IPS DF 6.9 (cell line): Measurements from ENCODE around the gene SPATA32.

Source experiments
- DNase-seq: peaks from one replicate; pipeline ENCODE4 v3.0.0-alpha.2; 2013; ENCODE audit warnings: low read depth, low spot score
- H3K27ac ChIP-seq: one replicate; pipeline ENCODE4 v1.5.1; 2013; ENCODE audit warnings: low read length, control low read depth
- H3K27me3 ChIP-seq: 2 replicates; pipeline ENCODE4 v1.6.1; 2013; ENCODE audit warnings: mild to moderate bottlenecking, low read length; ENCODE audit not compliant: control insufficient read depth, insufficient read depth
- H3K36me3 ChIP-seq: 2 replicates; pipeline ENCODE4 v1.6.1; 2013; ENCODE audit warnings: low read length; ENCODE audit not compliant: control insufficient read depth, insufficient read depth
- H3K4me1 ChIP-seq: 2 replicates; pipeline ENCODE4 v1.6.1; 2013; ENCODE audit warnings: low read length; ENCODE audit not compliant: control insufficient read depth, insufficient read depth
- H3K4me3 ChIP-seq: 2 replicates; pipeline ENCODE4 v1.5.1; 2013; ENCODE audit warnings: mild to moderate bottlenecking, low read length
- H3K9me3 ChIP-seq: 2 replicates; pipeline ENCODE4 v1.6.1; 2013; ENCODE audit warnings: low read length, inconsistent platforms; ENCODE audit not compliant: control insufficient read depth, insufficient read depth
- WGBS: extraction: QIAGEN DNeasy Blood & Tissue Kit; methylation state at CpG from one replicate; pipeline ENCODE4 v1.1.7; 2013; ENCODE audit warnings: mixed read lengths, missing lambda C conversion rate; ENCODE audit not compliant: insufficient read length, insufficient coverage; 5-methylcytosine and 5-hydroxymethylcytosine counted together

SPATA32 gene

GRCh38 chr17:45222996-45223538 is 38.8 kb downstream of the SPATA32 start:
- peaks cover 15% of the 10 kb centered on the region for H3K27me3 ChIP-seq
- WGBS: no CpG with 5 or more reads among the region's 8 CpGs
- no peak overlapping the region for H3K4me3 ChIP-seq
- no peaks in the 10 kb centered on the region for H3K9me3 ChIP-seq
- H3K27ac ChIP-seq: no peak overlapping the region
- 0 out of 2 replicates have a peak, but pooled peaks cover 1% of the 10 kb centered on the region for H3K4me1 ChIP-seq
- no peak for DNase-seq
- H3K36me3 ChIP-seq: no peaks in the 10 kb centered on the region

GRCh38 chr17:45222289-45222995 is 39.5 kb downstream of the SPATA32 start:
- Histone ChIP-seq H3K36me3 (no peaks in the 10 kb centered on the region), H3K9me3 (no peaks in the 10 kb centered on the region), H3K27me3 (peaks cover 15% of the 10 kb centered on the region), H3K4me1 (0 out of 2 replicates have a peak, but pooled peaks cover 1% of the 10 kb centered on the region), H3K4me3 (peak overlapping the region; percentile 43; the same call in 1 of the 2 replicates), H3K27ac (no peak overlapping the region)
- DNase-seq: no peak
- no CpG with 5 or more reads among the region's 33 CpGs for WGBS

GRCh38 chr17:45222014-45222288 is 39.9 kb downstream of the SPATA32 start:
- peak overlapping the region; percentile 43; the same call in 1 of the 2 replicates for H3K4me3 ChIP-seq
- H3K9me3 ChIP-seq: no peaks in the 10 kb centered on the region
- peaks cover 15% of the 10 kb centered on the region for H3K27me3 ChIP-seq
- no peak overlapping the region for H3K27ac ChIP-seq
- DNase-seq: no peak
- 0 out of 2 replicates have a peak, but pooled peaks cover 1% of the 10 kb centered on the region for H3K4me1 ChIP-seq
- no peaks in the 10 kb centered on the region for H3K36me3 ChIP-seq
- WGBS: no CpG with 5 or more reads among the region's 38 CpGs

- no CpG with 5 or more reads among the region's 98 CpGs for WGBS
- Histone ChIP-seq H3K27ac (no peak within 1 kb of the TSS), H3K36me3 (no peaks in the 10 kb centered on the region), H3K4me1 (0 out of 2 replicates have a peak, but pooled peaks cover 1% of the 10 kb centered on the region), H3K4me3 (peak within 1 kb of the TSS; percentile 43; the same call in 1 of the 2 replicates), H3K27me3 (peaks cover 15% of the 10 kb centered on the region), H3K9me3 (no peaks in the 10 kb centered on the region)
- DNase-seq: no peak
Measured at GRCh38 chr17:45221081-45222013, 40.5 kb downstream of the SPATA32 start, which contains the start of gene FMNL1. TSS of gene FMNL1 (plus strand) at chr17:45221885. CDS start at chr17:45222125, 240 bp downstream.

- no peaks in the 10 kb centered on the region for H3K4me1 ChIP-seq
- no peak for DNase-seq
- no peak overlapping the region for H3K4me3 ChIP-seq
- no CpG with 5 or more reads among the region's 3 CpGs for WGBS
- H3K36me3 ChIP-seq: no peaks in the 10 kb centered on the region
- no peaks in the 10 kb centered on the region for H3K9me3 ChIP-seq
- peaks cover 15% of the 10 kb centered on the region for H3K27me3 ChIP-seq
- H3K27ac ChIP-seq: no peak overlapping the region
Measured at GRCh38 chr17:45220079-45220478, 41.8 kb downstream of the SPATA32 start.

DNA sequence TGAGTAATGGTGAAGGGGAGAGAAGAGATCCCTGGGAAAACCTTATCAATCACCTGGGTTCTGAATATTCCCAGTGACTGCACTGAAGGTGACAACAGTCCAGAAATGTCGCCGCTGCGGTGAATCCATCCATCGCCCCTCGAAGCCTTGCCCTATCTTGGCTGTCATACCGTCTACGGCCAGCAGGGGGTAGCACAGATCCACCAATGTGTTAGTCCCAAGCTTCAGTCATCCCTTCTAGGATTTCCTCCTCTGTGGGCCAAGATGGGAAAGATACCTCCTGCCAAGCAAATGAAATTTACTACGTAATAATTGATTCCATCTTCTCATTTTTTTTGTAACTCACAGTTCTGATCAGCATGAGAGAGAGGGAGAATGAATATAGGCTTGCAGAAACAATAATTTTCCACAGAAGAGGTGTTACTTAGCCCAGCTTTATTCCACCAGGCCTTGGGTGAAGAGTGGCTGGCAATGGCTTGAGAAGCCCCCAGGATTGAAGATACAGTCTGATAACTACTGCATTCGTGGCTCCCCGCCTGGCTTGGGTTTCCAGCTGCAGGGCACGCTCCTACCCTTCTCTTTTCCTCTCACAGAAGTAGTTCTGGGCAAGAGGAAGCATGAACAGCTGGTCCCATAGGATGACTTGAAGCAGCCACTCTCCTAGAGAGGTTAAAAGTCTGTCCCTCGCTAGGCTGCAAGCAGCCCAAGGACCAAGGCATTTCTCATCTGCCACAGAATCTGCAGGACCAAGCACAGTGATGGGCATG is 42.8 kb downstream of the SPATA32 start:
- Histone ChIP-seq H3K27ac (no peak overlapping the region), H3K4me3 (no peak overlapping the region), H3K27me3 (peaks cover 15% of the 10 kb centered on the region), H3K36me3 (no peaks in the 10 kb centered on the region), H3K4me1 (no peaks in the 10 kb centered on the region), H3K9me3 (no peaks in the 10 kb centered on the region)
- no peak for DNase-seq
- no CpG with 5 or more reads among the region's 12 CpGs for WGBS
